ENCODE data around the gene CDCA3.
"Not testable (repeated sequence)": the region's sequence is repeated elsewhere in the genome, so short reads cannot be mapped to it uniquely, and the experiment has no call there.

Gene CDCA3

GRCh38 chr12:6887460-6887859 lies 36.4 kb upstream of the CDCA3 start:
- H3K36me3 ChIP-seq (replicated peaks; ENCODE audit: insufficient read depth, low read length): no peaks in the 10 kb centered on the region
- H3K4me1 ChIP-seq (ENCODE audit: low read length): peaks cover 11% of the 10 kb centered on the region
- no peaks in the 10 kb centered on the region for H3K27me3 ChIP-seq (replicated peaks; ENCODE audit: insufficient read depth, low read length)
- no peak overlapping the region for H3K27ac ChIP-seq (ENCODE audit: low read length)
- no peak overlapping the region for H2AFZ ChIP-seq (ENCODE audit: low read length)
- peaks cover 9% of the 10 kb centered on the region; the same call in 1 of the 2 replicates for H3F3A ChIP-seq (ENCODE audit: insufficient read depth, low read length)
- no peaks in the 10 kb centered on the region for H4K20me1 ChIP-seq (ENCODE audit: insufficient read depth, low read length)
- DNase-seq: no peak
- TF ChIP-seq, protein P1, sequence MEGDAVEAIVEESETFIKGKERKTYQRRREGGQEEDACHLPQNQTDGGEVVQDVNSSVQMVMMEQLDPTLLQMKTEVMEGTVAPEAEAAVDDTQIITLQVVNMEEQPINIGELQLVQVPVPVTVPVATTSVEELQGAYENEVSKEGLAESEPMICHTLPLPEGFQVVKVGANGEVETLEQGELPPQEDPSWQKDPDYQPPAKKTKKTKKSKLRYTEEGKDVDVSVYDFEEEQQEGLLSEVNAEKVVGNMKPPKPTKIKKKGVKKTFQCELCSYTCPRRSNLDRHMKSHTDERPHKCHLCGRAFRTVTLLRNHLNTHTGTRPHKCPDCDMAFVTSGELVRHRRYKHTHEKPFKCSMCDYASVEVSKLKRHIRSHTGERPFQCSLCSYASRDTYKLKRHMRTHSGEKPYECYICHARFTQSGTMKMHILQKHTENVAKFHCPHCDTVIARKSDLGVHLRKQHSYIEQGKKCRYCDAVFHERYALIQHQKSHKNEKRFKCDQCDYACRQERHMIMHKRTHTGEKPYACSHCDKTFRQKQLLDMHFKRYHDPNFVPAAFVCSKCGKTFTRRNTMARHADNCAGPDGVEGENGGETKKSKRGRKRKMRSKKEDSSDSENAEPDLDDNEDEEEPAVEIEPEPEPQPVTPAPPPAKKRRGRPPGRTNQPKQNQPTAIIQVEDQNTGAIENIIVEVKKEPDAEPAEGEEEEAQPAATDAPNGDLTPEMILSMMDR (IDR thresholded peaks at IDR 0.05; ENCODE audit: low read length): no peak
- no peak for TF ChIP-seq EZH2 (optimal IDR thresholded peaks at IDR 0.05; ENCODE audit: low read depth, low read length)
- TF ChIP-seq EZH2phosphoT487 (IDR thresholded peaks at IDR 0.05; ENCODE audit: low read length): no peak
- no peaks in the 10 kb centered on the region for H3K9me2 ChIP-seq (replicated peaks; ENCODE audit: insufficient read depth, low read length)
- no peak overlapping the region for H3K4me2 ChIP-seq (ENCODE audit: low read depth, low read length)
- no peak overlapping the region for H3K9ac ChIP-seq (ENCODE audit: low read length)
- no peaks in the 10 kb centered on the region for H3K79me2 ChIP-seq (ENCODE audit: low read length)
- H3K4me3 ChIP-seq (ENCODE audit: low read length): no peak overlapping the region
- no peaks in the 10 kb centered on the region for H3K9me3 ChIP-seq (replicated peaks; ENCODE audit: insufficient read depth, low read length)

GRCh38 chr12:6886206-6886999 lies 35.3 kb upstream of the CDCA3 start:
- not testable (repeated sequence) for H3K9me2 ChIP-seq (replicated peaks; ENCODE audit: insufficient read depth, low read length); H4K20me1 ChIP-seq (ENCODE audit: insufficient read depth, low read length); H3K36me3 ChIP-seq (replicated peaks; ENCODE audit: insufficient read depth, low read length); H2AFZ ChIP-seq (ENCODE audit: low read length); H3F3A ChIP-seq (ENCODE audit: insufficient read depth, low read length); H3K79me2 ChIP-seq (ENCODE audit: low read length); H3K9ac ChIP-seq (ENCODE audit: low read length); H3K27ac ChIP-seq (ENCODE audit: low read length); H3K4me3 ChIP-seq (ENCODE audit: low read length); H3K9me3 ChIP-seq (replicated peaks; ENCODE audit: insufficient read depth, low read length); H3K4me1 ChIP-seq (ENCODE audit: low read length); H3K4me2 ChIP-seq (ENCODE audit: low read depth, low read length); DNase-seq; H3K27me3 ChIP-seq (replicated peaks; ENCODE audit: insufficient read depth, low read length)

GRCh38 chr12:6884539-6884938 lies 33.5 kb upstream of the CDCA3 start:
- no peak for DNase-seq
- TF ChIP-seq EZH2phosphoT487 (IDR thresholded peaks at IDR 0.05; ENCODE audit: low read length) (no peak), EZH2 (optimal IDR thresholded peaks at IDR 0.05; ENCODE audit: low read depth, low read length) (no peak)
- TF ChIP-seq, protein P1 (IDR thresholded peaks at IDR 0.05; ENCODE audit: low read length): no peak

GRCh38 chr12:6883683-6884082 lies 32.6 kb upstream of the CDCA3 start:
- Histone ChIP-seq H3K27ac (ENCODE audit: low read length) (no peak overlapping the region), H3F3A (ENCODE audit: insufficient read depth, low read length) (no peaks in the 10 kb centered on the region), H3K4me1 (ENCODE audit: low read length) (no peaks in the 10 kb centered on the region), H3K9me2 (replicated peaks; ENCODE audit: insufficient read depth, low read length) (no peaks in the 10 kb centered on the region), H3K9ac (ENCODE audit: low read length) (no peak overlapping the region), H4K20me1 (ENCODE audit: insufficient read depth, low read length) (no peaks in the 10 kb centered on the region), H3K4me2 (ENCODE audit: low read depth, low read length) (no peak overlapping the region), H3K79me2 (ENCODE audit: low read length) (no peaks in the 10 kb centered on the region), H2AFZ (ENCODE audit: low read length) (no peak overlapping the region), H3K27me3 (replicated peaks; ENCODE audit: insufficient read depth, low read length) (no peaks in the 10 kb centered on the region), H3K4me3 (ENCODE audit: low read length) (no peak overlapping the region), H3K36me3 (replicated peaks; ENCODE audit: insufficient read depth, low read length) (no peaks in the 10 kb centered on the region), H3K9me3 (replicated peaks; ENCODE audit: insufficient read depth, low read length) (no peaks in the 10 kb centered on the region)
- DNase-seq: no peak
- TF ChIP-seq, protein P1 (IDR thresholded peaks at IDR 0.05; ENCODE audit: low read length): no peak
- TF ChIP-seq EZH2phosphoT487 (IDR thresholded peaks at IDR 0.05; ENCODE audit: low read length) (no peak), EZH2 (optimal IDR thresholded peaks at IDR 0.05; ENCODE audit: low read depth, low read length) (no peak)

More at GRCh38 chr12:6884539-6884938, 33.5 kb upstream of the CDCA3 start:
- Histone ChIP-seq H3F3A (ENCODE audit: insufficient read depth, low read length) (no peaks in the 10 kb centered on the region), H4K20me1 (ENCODE audit: insufficient read depth, low read length) (no peaks in the 10 kb centered on the region), H2AFZ (ENCODE audit: low read length) (no peak overlapping the region), H3K9me2 (replicated peaks; ENCODE audit: insufficient read depth, low read length) (no peaks in the 10 kb centered on the region), H3K4me2 (ENCODE audit: low read depth, low read length) (no peak overlapping the region), H3K9ac (ENCODE audit: low read length) (no peak overlapping the region), H3K4me3 (ENCODE audit: low read length) (no peak overlapping the region), H3K36me3 (replicated peaks; ENCODE audit: insufficient read depth, low read length) (no peaks in the 10 kb centered on the region), H3K27me3 (replicated peaks; ENCODE audit: insufficient read depth, low read length) (no peaks in the 10 kb centered on the region), H3K9me3 (replicated peaks; ENCODE audit: insufficient read depth, low read length) (no peaks in the 10 kb centered on the region), H3K79me2 (ENCODE audit: low read length) (no peaks in the 10 kb centered on the region), H3K4me1 (ENCODE audit: low read length) (no peaks in the 10 kb centered on the region), H3K27ac (ENCODE audit: low read length) (no peak overlapping the region)

All from MM.1S (cell line).